Measurements from ENCODE around the gene SYDE2.
A peak's percentile ranks its signal among the peaks of the same experiment; 100 is the strongest.

The SYDE2 gene

GRCh38 chr1:85121744-85122143 lies 79.1 kb downstream of the SYDE2 start:
- no peak for DNase-seq

GRCh38 chr1:85118751-85119150 lies 82.1 kb downstream of the SYDE2 start:
- no peak for DNase-seq

DNA sequence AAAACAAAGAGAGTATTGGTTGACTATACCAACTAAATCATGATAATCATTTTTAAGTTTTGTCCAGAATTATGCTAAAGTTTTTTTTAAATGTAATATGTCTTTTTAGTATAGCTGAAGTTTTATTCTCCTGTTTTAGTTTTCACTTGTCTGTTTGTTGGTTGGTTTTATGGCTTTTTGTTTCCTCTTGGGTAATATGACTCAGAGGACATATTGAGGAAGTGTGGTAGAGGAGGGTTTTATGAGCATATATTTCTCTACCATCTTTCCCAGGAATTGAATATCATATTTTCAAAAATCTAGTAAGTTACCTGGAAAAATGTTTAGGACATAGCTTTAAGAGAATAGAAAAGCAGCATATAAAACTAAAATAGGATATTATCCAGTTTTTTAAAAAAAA lies 84.0 kb downstream of the SYDE2 start:
- no peak for DNase-seq

DNA sequence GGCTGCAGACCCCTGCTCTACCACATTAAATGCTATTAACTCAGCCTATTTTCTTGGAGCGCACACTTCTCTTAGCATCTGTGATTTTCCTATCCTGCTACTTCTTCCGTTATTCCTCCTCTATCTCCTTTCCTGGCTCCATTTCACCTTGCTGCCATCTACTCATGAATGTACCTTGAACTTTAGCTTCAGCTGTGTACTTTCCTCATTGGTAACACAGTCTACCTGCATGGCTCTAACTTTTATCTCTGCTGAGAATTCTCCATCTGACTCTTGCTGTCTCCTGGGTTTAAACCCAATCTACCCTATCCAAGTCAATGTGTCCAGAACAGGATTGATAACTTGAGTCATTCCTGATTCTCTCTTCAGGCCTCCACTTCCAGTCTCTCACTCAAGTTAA lies 84.9 kb downstream of the SYDE2 start:
- no peak for DNase-seq

DNA sequence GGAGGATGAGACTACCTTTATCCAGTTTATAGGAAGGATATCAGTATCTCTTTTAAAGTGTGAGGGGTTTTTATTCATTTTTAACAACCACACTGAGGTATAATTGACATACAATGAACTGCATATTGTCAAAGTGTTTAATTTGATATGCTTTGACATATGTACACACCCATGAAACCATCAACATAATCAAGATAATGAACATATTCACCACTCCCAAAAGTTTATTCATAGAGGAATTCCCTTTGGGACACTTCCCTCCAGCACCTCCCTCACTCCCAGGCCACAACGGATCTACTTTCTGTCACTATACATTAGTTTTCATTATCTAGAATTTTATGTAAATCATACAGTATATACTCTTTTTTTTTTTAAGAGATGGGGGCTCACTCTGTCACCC lies 89.1 kb downstream of the SYDE2 start:
- no peak for DNase-seq

- DNase-seq, result peak; percentile 49
These were observed 91.3 kb downstream of the SYDE2 start for GRCh38 chr1:85109475-85109874.

Data from DMS79 treated with DMSO at 0.1 percent for 48 hours (cell line).